Tongue (tissue), 2 donors: ENCODE results near the gene DUSP7. TPM values are rescaled to one million over a fixed set of nuclear protein-coding genes. Genes with fewer than 3 reads are reported as not detected.
A peak's percentile ranks its signal among the peaks of the same experiment; 100 is the strongest.

ENCODE experiments used
- DNase-seq: peaks from one replicate; pipeline ENCODE4 v3.0.0-alpha.2; 2015
- total RNA-seq: library from RNA; depleted of rRNA; stranded (reverse); fragments of >200 nt; gene quantifications from one replicate; pipeline ENCODE4 v1.2.3, GENCODE V29; 2014

The DUSP7 gene
- total RNA-seq, 1 donor from 2014 or later = 18.5 TPM

DNA sequence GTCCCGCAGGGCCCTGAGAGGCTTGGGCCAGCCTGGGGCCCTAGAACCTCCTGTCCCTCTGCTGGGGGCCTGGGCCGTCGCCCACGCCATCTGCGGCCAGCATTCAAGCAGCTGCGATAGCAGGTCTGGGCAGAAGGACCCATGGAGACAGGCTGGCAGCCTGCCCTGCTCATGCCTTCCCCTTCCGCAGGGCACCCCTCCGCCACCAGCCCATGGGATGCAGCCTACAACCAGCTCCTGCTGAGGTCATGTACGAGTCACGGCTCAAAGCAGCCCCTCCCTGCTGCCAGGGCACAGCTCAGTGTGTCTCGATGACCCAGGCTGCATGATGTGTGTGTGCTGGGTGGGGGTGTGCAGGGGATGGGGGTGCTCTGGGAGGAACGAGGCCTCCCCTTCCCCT is 27.8 kb downstream of the DUSP7 start:
- DNase-seq = peak; percentile 62

DNA sequence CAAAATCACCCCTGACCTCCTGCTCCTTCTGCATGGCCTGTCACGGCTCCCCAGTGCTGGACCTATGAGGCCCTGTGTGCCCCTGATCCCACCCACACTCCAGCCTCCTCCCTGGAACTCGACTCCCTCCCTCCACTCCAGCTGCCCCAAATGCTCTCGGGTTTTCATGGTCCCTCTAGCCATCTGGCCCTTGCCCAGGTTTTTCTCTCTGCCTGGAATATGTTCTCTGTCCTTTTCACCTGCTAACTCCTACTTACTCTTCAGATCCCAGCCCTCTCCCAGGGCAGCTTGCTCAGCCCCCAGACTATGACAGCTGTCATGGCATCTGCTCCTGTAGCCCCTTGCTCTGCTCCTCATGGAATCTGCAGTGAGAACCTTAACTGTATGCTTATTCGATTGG is 30.3 kb downstream of the DUSP7 start:
- DNase-seq = peak; percentile 92

DNA sequence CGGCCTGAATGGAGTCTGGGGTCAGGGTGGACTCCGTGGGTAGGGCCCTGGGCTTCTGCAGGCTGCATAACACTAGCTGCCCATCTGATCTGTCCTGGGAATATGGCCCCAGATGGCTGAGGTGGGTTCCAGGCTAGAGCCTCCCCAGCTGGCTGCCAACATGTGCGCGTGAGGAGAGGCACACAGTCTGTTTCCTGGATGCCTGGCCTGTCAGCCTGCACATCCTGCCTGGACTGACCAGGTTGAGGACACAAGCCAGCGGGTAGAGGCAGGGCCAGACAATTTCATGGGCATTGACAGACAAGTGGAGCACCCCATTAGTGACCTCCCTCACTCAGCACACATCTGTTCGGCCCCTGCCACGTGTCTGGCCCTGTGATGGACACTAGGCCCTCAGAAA is 30.9 kb downstream of the DUSP7 start:
- no peak for DNase-seq

DNA sequence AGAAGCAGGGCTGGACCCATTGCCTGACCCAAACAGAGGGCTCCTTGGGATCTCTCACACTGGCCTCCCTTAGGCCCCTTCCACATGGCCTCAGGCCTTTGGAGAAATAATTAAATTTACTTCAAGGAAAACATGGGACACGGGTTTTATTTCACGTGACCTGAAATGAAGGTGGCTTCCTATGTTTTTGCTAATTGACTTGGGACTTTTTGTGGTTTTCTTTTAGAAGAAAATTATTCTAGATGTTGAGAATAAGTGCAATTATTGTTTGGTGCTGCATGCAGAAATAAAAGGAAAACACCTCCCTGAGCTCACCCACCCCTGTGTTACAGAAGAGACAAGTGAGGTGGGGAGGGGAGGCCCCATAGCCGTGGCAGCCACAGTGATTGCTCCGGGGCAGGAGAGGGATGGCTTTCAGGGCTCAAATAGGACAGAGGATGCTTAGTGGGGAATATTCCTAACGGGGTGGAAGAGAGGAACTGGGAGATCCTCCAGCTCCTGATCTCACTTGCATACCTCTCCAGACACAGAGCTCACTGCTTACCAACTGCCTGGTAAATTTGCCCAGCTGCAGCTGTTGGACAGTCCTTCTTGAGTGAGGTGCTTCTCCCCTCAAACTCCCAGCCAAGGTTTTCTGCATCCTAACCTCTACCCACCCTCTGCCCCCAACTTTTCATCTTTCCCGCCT is 31.5 kb downstream of the DUSP7 start:
- no peak for DNase-seq

DNA sequence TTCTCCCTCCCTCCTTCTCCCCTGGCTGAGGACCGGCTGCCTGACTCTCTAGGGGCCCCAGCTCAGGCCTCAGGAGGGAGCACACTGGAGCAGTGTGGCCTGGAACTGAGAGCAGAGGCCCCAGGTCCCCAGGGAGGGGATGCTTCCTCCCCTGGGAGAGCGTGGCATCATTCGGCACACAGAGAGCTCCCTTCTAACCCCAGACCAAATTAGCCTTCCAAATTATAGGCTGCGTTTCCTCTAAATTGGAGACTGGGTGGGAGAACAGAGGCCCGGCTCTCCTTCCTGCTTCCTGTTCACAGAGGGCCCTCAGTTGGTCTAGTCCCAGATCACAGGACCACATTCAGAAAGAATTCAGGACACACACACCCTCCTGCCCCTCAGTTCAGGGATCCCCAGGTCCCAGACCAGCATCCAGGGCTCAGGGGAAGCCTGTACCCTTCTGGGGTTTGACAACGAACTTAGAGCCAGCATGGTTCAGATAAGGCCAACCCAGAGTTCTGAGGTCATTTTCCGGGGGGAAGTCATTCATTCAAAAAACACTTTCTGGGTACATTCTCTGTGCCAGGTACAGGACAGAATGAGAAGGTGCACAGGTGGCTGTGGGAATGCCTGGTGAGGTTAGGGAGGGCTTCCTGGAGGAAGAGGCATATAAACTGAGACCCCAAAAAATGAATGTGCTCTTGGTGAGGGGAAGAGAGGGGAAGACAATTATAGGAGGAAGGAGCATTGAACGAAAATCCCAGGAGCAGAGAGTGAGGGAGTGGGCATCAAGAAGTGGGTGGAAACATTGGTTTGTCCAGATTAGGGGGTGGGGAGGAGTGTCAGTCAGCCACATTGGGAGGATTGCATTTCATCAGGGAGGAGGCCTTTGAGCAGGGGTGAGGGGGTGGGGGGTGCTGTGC is 32.3 kb downstream of the DUSP7 start:
- no peak for DNase-seq

DNA sequence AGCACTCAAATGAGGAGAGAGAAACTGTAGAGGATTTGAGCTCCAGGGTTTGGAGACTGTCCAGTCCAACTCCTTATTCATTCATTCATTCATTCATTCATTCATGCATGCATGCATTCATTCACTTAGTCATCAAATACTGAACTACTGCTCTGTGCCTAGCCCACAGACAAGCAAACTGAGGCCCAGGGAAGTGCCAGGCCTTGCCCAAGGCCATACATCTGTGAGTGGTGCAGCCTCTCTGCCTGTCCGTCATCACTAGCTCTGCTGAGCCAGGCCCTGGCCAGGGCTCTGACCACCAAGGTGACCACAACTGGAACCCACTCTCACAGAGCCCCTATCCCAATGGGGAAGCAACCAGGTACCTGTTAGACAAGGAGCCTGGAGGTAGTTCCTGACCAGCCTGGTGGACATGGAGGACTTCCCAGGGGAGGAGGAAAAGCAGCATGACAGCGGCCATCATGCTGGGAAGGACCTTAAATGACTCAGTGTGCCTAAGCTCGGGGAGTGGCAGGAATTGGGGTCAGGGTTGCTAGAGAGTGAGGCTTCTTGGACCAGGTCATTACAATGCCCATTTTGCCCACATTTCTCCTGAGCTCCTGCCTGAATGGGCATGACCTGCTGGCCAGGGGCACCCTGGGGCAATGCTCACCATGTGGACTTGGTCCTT is 33.1 kb downstream of the DUSP7 start:
- DNase-seq = no peak

DNA sequence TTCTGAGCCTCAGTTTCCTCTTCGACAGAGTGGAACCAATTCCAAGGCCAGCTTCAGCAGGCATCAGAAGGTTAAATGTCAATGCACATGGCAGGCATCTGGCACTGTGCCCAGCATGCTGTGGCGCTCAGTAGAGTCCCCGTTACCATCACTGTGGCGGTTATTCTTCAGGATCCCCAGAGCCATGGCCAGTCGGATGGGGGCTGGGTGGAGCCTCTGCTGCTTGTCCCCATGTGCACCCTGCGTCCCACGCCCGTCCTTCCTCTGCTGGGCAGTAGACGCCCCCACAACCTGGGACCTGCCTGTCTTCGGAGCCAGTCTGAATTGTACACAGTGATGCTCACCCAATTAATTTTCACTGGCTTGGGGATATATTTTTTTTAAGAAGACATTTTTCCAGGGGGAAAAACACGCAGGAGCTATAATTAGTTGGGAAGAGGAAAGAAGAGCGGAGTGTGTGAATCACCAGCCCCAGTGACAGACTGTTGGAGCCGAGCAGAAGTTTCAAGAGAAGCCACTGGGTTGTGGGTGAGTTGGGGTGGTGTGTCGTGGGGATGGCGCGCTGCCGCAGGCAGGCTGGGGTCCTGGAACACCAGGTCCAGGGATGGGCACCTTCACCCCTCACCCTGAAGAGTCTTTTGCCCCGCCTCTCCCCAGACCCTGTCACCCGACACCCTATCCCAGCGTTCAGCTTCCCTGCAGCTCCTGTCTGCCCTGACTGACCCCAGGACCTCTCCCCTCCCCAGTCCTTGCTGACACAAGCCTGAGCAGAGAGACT is 33.9 kb downstream of the DUSP7 start:
- no peak for DNase-seq

DNA sequence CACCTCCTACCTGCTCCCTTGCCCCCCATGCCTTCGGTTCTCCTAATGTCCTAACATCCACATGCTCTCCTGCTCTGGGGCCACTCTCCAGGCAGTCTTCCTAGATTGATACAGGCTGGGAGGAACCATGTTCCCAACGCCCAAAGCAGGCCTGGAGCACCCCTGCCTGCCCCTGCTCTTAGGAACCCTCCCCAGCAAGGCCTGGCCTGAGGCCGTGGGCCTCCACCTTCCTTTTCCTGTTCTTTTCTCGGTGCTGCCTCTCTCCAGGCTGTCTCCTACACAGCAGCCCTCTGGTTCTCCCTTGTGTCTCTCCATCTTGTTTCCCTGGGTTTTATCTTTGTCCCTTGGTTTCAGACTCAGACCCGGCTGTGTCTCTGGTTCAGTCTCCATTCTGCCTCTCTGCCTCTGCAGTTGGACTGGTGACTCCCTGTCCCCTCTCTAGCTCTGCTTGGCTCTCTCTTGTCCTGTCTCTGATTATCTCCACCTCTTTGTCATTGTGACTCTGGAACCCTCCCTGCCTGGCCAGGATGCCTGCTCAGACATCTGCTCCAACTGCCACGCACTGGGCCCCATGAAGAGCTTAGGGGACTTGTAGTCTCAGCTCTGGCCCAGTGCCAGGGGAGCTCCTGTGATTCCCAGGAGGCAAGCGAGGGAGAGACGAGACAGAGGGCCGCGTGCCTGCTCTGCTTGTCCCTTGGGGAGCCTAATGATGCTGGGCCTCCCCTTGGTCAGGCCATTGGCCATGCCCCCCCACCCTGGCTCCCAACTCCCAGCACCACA is 34.7 kb downstream of the DUSP7 start:
- peak; percentile 77 for DNase-seq

DNA sequence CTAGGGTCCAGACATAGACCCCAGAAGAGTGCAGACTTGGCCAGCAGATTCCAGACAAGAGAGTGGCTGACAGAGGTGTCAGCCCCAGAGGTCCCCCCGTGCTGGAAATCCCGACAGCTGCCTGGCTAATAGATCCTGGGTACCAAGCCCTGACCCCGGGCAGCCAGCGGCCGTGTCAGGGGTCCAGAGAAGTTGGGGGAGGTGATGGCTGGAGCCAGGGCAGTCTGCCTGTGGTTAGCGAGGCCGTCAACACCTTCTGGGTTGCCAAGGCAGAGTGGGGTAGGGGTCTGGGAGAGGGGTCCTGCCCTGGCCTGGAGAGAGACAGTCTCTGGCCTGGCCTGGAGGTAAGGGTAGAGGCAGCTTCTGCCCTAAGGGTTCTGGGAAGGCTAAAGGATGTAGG is 35.6 kb downstream of the DUSP7 start:
- DNase-seq = no peak

DNA sequence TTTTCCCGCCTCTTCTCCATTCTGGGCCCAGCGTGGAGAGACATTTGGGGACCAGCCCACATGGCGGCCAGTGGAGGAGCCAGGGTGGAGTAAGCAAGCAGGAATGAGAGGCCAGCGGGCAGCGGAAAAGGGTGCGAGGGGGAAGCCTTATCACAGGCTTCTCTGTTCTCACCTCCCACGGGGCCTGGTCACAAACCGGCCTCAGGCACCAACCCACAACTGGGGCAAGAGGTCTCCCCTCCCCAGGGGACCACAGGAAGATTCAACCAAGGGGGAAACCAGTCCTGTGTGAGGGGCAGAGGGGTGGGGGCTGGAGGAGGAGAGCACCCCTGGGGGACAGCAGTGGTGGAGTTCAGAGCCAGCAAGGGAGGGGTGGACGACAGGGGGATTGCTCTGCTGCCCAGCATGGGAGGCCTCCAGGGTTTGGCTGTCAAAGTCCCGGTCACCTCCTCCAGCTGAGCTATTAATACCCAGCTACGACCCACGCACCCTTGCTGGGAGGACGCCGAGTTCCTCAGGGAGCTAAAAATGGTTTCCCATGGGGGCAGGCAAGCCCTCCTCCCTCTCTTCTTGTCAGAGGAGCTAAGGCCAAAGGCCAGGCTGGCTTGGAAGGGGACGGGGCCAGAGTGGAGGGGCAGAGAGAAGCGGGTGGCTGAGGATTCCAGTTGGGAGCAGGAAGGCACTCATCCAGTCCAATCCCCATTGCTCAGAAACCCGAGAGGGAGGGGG is 36.9 kb downstream of the DUSP7 start:
- DNase-seq = no peak

DNA sequence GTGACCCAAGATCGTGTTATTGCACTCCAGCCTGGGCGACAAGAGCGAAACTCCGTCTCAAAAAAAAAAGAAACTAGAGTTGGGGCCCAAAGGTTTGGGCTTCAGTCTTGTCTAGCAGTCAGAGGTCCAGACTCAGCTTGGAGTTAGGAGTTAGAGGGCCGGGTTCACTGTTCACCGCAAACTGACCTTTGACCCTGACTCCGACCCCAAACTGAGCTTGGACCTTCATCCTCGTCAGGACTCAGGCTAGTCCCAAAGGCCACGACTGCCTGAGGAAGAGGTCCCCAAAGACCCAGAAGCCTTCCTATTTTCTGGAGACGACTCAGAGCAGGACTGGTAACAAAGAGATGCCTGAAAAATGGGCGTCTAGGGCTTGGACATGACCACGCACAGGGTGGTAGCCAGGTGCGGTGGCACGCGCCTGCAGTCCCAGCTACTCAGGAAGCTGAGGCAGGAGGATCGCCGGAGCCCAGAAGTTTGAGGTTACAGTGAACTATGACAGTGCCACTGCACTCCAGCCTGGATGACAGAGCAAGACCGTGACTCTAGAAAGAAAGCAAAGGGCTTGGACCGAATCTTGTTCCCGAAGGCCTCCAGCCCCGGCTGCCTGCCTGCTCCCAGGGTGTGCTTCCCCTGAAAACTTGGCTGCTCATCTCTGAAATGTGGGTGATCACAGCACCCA is 37.9 kb downstream of the DUSP7 start:
- DNase-seq = no peak

DNA sequence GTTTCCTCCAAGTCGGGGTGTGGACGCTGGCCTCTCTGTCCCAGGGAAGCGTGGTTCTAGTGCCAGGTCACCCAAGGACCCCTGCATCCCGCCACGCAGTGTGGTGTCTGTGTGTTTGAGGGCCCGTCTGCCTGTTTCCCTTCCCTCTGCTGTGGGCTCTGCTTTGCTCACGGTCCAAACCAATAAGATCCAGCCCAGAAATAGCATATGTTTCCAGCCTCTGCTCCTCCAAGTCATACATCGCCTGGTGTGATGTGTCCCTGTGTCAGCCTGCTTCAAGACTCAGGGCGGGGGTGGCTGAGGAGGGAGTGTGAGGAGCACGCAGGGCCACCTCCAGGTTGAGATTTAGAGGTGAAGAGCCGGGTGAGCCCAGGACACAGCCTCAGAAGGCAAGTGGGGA is 38.8 kb downstream of the DUSP7 start:
- DNase-seq = no peak

DNA sequence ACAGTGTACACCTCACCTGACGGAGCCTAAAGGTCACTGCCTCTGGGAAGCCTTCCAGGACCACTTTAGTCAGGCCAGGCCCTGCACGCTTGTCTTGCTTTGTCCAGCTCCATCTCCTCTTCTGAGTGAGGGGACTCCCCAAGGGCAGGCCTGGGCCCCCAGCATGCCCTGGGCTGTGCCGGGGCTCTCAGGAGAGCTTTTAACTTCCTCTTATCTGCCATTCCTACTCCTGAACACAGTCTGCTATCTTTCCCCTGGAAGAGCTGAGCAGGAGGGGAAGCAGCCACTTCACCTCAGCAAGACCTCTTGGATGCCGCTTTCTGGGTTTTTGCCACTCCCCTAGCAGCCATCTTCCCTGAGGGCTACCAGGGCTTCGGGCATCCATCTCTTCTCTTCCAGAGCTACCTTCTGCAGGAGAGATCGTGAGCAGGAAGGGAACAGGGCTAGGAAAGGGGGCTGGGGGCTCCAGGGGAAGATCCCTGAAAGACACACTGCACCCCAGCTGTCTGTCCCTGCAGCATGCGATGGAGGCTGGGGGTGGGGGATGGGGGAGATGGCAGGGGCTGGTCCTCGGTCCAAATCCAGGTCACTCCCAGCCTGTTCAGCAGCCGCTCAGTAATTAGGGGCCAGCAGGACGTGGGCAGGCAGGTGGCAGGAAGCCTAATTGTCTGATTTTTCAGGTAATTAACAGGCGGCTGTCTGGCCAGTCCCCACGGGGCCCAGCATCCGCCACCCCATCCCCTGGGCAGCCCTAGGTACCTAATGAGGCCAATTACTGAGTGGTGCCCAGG is 40.7 kb downstream of the DUSP7 start:
- no peak for DNase-seq

DNA sequence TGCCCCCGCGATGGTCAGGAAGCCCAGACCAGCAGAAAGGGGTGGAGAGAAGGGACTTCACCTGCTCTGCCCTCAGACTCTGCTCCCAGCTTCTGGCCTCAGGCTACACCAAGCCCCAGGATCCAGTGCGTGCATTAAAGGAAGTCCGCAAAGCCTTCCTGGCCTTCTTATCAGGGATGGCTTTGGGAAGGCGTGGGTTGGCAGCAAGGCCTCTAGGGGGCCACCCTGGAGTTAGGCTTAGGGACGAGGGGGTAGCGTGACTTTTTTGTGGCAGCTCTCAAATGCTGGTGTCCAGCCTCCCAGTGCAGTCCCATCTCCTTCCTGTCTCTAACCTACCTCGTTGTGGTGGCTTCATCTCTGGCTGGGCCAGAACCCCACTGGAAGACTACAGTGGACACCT is 41.8 kb downstream of the DUSP7 start:
- DNase-seq = no peak

DNA sequence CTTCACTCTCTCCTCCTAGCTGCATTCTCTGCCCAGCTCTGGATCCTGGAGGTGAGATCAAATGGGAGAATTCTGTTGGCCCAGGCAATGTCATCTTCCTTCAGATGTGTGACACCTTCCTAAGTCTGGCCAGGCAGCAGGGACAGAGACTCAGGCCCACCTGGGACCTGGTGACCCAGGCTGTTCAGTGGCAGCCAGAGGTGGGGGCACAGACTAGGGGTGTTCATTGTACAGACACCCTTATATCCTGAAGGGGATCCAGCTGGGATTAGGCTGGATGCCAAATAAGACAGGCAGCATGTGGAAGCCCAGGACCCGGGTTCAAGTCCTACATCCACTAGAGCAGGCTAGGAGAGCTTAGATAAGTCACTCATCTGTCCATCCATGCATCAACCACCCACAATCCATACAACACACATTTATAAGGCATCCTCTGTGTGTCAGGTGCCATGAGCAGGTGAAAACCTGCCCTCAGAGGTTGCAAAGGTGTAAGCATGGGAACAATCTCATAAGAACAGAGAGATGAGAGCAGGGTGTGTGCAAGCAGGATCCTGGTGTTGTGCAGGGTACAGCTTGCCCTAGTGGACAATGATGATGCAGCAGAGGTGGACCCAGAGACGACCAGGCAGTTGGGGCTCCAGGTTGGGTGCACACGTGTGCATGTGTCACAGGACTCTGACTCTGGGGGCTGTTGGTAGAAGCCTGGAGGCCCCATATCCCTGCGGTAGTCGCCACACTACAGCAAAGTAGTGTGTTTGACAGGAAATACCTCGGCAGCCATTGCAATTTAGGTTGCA is 42.4 kb downstream of the DUSP7 start:
- no peak for DNase-seq

DNA sequence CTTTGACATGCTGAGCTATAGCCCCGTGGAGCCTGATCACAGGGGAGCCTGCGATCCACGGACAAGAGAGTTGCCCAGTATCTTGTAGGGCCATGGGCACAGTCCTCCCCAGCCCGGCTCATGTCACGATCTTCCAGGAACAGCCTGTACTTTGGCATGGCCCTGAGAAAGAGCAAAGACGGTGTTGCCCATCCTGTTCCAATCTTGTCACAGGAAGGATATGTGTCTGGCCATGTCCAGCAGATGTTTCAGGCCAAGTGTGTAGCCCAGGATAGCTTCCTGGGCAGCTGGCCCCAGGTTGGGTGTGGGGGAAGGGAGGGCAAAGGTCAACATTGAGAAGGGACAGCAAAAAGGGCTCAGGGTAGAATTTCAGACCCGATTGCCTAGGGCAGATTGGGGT is 43.7 kb downstream of the DUSP7 start:
- no peak for DNase-seq

DNA sequence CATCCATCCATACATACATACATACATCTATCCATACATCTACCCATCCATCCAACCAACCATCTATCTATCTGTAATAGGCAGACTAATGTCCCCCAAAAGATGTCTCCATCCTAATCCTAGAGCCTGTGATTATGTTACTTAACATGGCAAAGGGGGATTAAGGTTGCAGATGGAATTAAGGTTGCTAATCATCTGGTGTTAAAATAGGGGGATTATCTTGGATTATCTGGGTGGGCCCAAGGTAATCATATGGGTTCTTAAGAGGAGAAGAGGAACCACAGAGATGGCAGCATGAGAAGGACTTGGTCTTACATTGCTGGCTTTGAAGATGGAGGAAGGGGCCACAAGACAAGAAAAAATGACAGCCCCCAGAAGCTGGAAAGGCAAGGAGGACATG is 45.9 kb downstream of the DUSP7 start:
- no peak for DNase-seq

DNA sequence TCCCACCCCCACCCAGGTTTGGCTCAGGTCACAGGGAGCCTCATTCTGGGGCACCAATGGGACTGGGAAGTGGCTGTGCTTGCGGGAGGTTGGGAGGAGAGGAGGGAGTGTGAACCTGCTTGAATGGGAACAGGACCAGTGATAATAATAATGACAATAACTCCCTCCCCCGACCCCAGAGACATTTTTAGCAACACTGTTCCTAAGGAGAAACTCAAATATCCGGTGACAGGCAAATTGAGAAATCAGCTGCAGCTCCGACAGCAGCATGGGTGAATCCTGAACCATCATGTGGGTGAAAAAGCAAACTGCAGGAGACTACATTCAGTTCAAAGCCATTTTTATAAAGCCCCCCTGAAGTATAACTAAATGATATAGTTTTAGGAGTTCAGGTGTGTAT is 49.1 kb downstream of the DUSP7 start:
- no peak for DNase-seq

DNA sequence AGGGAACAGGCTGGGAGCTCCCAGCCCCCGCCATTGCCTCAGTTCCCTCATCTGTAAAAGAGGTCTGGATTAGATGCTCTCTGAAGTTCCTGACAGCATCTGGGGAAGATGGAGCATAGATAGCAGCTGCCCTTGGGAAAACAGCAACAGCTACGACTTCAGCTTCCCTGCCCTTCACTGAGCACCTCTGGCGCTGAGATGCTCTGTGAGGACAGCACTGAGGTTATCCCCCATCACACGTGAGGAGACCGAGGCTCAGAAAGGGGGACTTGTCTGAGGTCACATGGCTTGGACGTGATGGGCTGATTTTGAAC is 49.6 kb downstream of the DUSP7 start:
- DNase-seq = no peak
